OCI-LY7 (cell line): Measurements from ENCODE around the gene OR6C74. TPM values are rescaled to one million over a fixed set of nuclear protein-coding genes. Genes with fewer than 3 reads are reported as not detected.

Source experiments
- BruUV-seq: library from RNA; stranded (reverse); fragments of 400-500 nt; replicated peaks from 2 replicates; lab custom pipeline; 2021; lab: Mats Ljungman, UMichigan
- CTCF ChIA-PET: fragments of 300-600 bp; sonication (Branson Sonifier 250); formaldehyde crosslinking; loops from one replicate; lab custom pipeline; 2022; ENCODE audit warnings: antibody characterized with exemption; ENCODE audit not compliant: unreplicated experiment; lab: Charles Lee
- POLR2A ChIA-PET: fragments of 300-600 bp; sonication (Branson Sonifier 250); formaldehyde crosslinking; loops from one replicate; lab custom pipeline; 2022; ENCODE audit warnings: antibody characterized with exemption; lab: Charles Lee
- DNase-seq: peaks from one replicate; pipeline ENCODE4 v3.0.0-alpha.2; 2015; ENCODE audit warnings: low spot score
- H2AFZ ChIP-seq: fragments of 200-600 bp; sonication (generic), shearing (Covaris generic); 2 replicates; pipeline ENCODE4 v1.6.1; 2014; ENCODE audit warnings: mild to moderate bottlenecking, antibody characterized with exemption, low read length, moderate library complexity
- H3K27ac ChIP-seq: fragments of 200-600 bp; sonication (generic); 2 replicates; pipeline ENCODE4 v1.5.1; 2014; ENCODE audit warnings: mixed run types, low read depth, mild to moderate bottlenecking, moderate library complexity, low read length, inconsistent platforms; ENCODE audit not compliant: poor library complexity, severe bottlenecking
- H3K36me3 ChIP-seq: fragments of 200-600 bp; sonication (generic); 2 replicates; pipeline ENCODE4 v1.6.1; 2014; ENCODE audit warnings: mild to moderate bottlenecking, antibody characterized with exemption, low read length, moderate library complexity, mixed read lengths; ENCODE audit not compliant: insufficient read depth
- H3K4me1 ChIP-seq: fragments of 200-600 bp; sonication (generic); 2 replicates; pipeline ENCODE4 v1.5.1; 2014; ENCODE audit warnings: mild to moderate bottlenecking, low read length; ENCODE audit not compliant: insufficient read depth, poor library complexity, severe bottlenecking
- H3K4me2 ChIP-seq: fragments of 200-600 bp; sonication (generic); 2 replicates; pipeline ENCODE4 v1.6.1; 2014; ENCODE audit warnings: mild to moderate bottlenecking, low read length
- H3K4me3 ChIP-seq: fragments of 200-600 bp; sonication (generic); 2 replicates; pipeline ENCODE4 v1.5.1; 2014; ENCODE audit warnings: mild to moderate bottlenecking, low read depth, low read length; ENCODE audit not compliant: poor library complexity, severe bottlenecking
- H3K79me2 ChIP-seq: fragments of 200-600 bp; sonication (generic); 2 replicates; pipeline ENCODE4 v1.6.1; 2016; ENCODE audit warnings: low read depth, mild to moderate bottlenecking, low read length, moderate library complexity, mixed read lengths; ENCODE audit not compliant: insufficient read depth
- H3K9me2 ChIP-seq: fragments of 200-600 bp; sonication (generic); 2 replicates; pipeline ENCODE4 v1.6.1; 2016; ENCODE audit warnings: mild to moderate bottlenecking, low read length, mixed read lengths; ENCODE audit not compliant: insufficient read depth
- H3K9me3 ChIP-seq: fragments of 200-600 bp; sonication (generic); 2 replicates; pipeline ENCODE4 v1.6.1; 2014; ENCODE audit warnings: mild to moderate bottlenecking, mixed run types, low read length, mixed read lengths
- H4K20me1 ChIP-seq: fragments of 200-600 bp; sonication (generic); 2 replicates; pipeline ENCODE4 v1.6.1; 2014; ENCODE audit warnings: mild to moderate bottlenecking, antibody characterized with exemption, low read length, moderate library complexity, mixed read lengths; ENCODE audit not compliant: insufficient read depth
- CTCF ChIP-seq: fragments of 200-600 bp; sonication (generic); conservative IDR thresholded peaks from 2 replicates; pipeline ENCODE4 v1.5.1; 2014; ENCODE audit warnings: mild to moderate bottlenecking, antibody characterized with exemption, low read length, moderate library complexity, mixed read lengths
- EZH2phosphoT487 ChIP-seq: fragments of 200-600 bp; sonication (generic); IDR thresholded peaks from 2 replicates; pipeline ENCODE4 v1.6.1; 2018; ENCODE audit warnings: low read depth, borderline replicate concordance, mild to moderate bottlenecking, mixed run types, antibody characterized with exemption, low read length, moderate library complexity, mixed read lengths
- intact Hi-C: fragments of 100-400 bp; cut with micrococcal nuclease; formaldehyde crosslinking; loops from one replicate; pipeline ENCODE4 v1.10.0; 2022; ENCODE audit not compliant: unreplicated experiment
- total RNA-seq, 2 experiments: library from RNA; depleted of rRNA in 1 of 2; stranded (reverse); fragments of >200 nt in 1 of 2; shearing (Covaris generic) in 1 of 2; gene quantifications; 2 replicates each; pipeline ENCODE4 v1.2.3, GENCODE V29; 2014 to 2022

The OR6C74 gene
- total RNA-seq, 2 experiments from 2014 or later: not detected

- Histone ChIP-seq H3K4me1 (no peaks in the 10 kb centered on the region), H2AFZ (no peak overlapping the region), H4K20me1 (no peaks in the 10 kb centered on the region), H3K4me3 (no peak overlapping the region), H3K4me2 (no peak overlapping the region), H3K27ac (no peak overlapping the region), H3K9me2 (no peaks in the 10 kb centered on the region), H3K79me2 (no peaks in the 10 kb centered on the region), H3K36me3 (no peaks in the 10 kb centered on the region), H3K9me3 (no peaks in the 10 kb centered on the region)
- no peak for DNase-seq
- CTCF ChIA-PET: no interaction called here
- no peak for TF ChIP-seq CTCF
- TF ChIP-seq EZH2phosphoT487: no peak
- intact Hi-C loops: no loop called here
- POLR2A ChIA-PET: interaction anchor here (0.6 to 1.2 kb wide), 3 partner anchors 174 to 304 kb away, joined by 3 read pairs; no protein-coding TSS in a partner anchor
- BruUV-seq: no TSS peak
Observed at GRCh38 chr12:55227643-55228042, 16.8 kb upstream of the OR6C74 start.

GRCh38 chr12:55246159-55246558, 1.8 kb downstream of the OR6C74 start:
- Histone ChIP-seq H3K9me2 (no peaks in the 10 kb centered on the region), H3K79me2 (no peaks in the 10 kb centered on the region), H3K9me3 (no peaks in the 10 kb centered on the region), H3K36me3 (no peaks in the 10 kb centered on the region), H3K4me1 (no peaks in the 10 kb centered on the region), H2AFZ (no peak overlapping the region), H4K20me1 (no peaks in the 10 kb centered on the region), H3K27ac (no peak overlapping the region), H3K4me2 (no peak overlapping the region), H3K4me3 (no peak overlapping the region)
- POLR2A ChIA-PET: interaction anchor here (0.8 kb wide), 1 partner anchor 12 kb away, joined by 3 read pairs; no protein-coding TSS in a partner anchor
- no TSS peak for BruUV-seq
- CTCF ChIA-PET: no interaction called here
- TF ChIP-seq CTCF (no peak), EZH2phosphoT487 (no peak)
- intact Hi-C loops: no loop called here
- no peak for DNase-seq

- no peak for TF ChIP-seq EZH2phosphoT487
- no peak for TF ChIP-seq CTCF
- POLR2A ChIA-PET: interaction anchor here (1.1 kb wide), 1 partner anchor 13 kb away, joined by 3 read pairs; no protein-coding TSS in a partner anchor
- BruUV-seq: no TSS peak
Observed at GRCh38 chr12:55250944-55251343, 6.5 kb downstream of the OR6C74 start.

More at GRCh38 chr12:55250944-55251343, 6.5 kb downstream of the OR6C74 start:
- Histone ChIP-seq H3K9me3 (no peaks in the 10 kb centered on the region), H2AFZ (no peak overlapping the region), H3K27ac (no peak overlapping the region), H3K79me2 (no peaks in the 10 kb centered on the region), H3K36me3 (no peaks in the 10 kb centered on the region), H3K4me3 (no peak overlapping the region), H3K9me2 (no peaks in the 10 kb centered on the region), H3K4me2 (no peak overlapping the region), H3K4me1 (no peaks in the 10 kb centered on the region), H4K20me1 (no peaks in the 10 kb centered on the region)
- CTCF ChIA-PET: no interaction called here
- DNase-seq: no peak
- intact Hi-C loops: no loop called here
